ENCODE data around the gene DLG5. TPM values are rescaled to one million over a fixed set of nuclear protein-coding genes. Genes with fewer than 3 reads are reported as not detected.

DLG5 gene
- total RNA-seq, 1 experiment from 2014 or later: 81.7 TPM

DNA sequence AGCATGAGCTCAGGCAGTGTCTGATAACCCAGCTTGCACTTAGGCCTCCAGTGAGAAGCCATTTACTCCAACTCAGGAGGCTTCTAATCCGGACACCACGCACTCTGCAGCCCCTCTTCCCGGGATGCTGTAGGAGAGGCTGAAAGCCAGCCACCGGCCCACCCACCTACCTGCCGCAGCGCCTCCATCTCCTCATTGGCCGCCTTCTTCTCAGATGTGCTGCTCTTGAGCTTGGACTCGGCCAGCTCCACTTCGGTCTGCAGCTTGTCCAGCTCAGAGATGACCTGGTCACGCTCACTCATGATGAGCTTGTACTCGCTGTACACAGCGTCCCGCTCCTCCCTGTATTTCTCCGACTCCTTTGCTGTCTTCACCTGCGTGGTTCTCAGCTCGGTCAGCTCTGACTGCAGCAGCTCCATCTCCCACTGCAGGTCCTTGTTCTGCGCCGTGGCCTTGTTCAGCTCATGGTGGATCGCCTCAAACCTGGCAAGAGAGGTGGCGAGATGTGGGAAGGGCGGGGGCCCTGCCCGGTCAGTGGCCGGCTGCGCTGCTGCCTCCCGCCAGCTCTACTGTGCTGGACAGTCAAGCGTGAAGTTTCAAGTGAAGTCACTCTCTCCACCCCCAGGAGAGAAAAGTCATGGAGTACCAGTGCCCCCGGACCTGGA is 84.7 kb downstream of the DLG5 start:
- no peaks in the 10 kb centered on the region for H3K27me3 ChIP-seq (ENCODE audit: insufficient read depth, low read depth)
- peaks cover 11% of the 10 kb centered on the region; the same call in 1 of the 2 replicates for H3K79me2 ChIP-seq (ENCODE audit: low read depth)
- no peak overlapping the region for H3K27ac ChIP-seq
- intact Hi-C loops (cut with micrococcal nuclease; ENCODE audit: unreplicated experiment): no loop called here
- H3K4me2 ChIP-seq: no peak overlapping the region
- ChIA-PET POLR2A (ENCODE audit: unreplicated experiment) (no interaction called here), CTCF (no interaction called here)
- no TSS peak for BruUV-seq (replicated peaks)
- no peaks in the 10 kb centered on the region for H3K9me3 ChIP-seq (ENCODE audit: insufficient read depth, low read depth)
- TF ChIP-seq EZH2 (IDR thresholded peaks at IDR 0.05; ENCODE audit: low read depth): no peak
- TF ChIP-seq, protein P1, sequence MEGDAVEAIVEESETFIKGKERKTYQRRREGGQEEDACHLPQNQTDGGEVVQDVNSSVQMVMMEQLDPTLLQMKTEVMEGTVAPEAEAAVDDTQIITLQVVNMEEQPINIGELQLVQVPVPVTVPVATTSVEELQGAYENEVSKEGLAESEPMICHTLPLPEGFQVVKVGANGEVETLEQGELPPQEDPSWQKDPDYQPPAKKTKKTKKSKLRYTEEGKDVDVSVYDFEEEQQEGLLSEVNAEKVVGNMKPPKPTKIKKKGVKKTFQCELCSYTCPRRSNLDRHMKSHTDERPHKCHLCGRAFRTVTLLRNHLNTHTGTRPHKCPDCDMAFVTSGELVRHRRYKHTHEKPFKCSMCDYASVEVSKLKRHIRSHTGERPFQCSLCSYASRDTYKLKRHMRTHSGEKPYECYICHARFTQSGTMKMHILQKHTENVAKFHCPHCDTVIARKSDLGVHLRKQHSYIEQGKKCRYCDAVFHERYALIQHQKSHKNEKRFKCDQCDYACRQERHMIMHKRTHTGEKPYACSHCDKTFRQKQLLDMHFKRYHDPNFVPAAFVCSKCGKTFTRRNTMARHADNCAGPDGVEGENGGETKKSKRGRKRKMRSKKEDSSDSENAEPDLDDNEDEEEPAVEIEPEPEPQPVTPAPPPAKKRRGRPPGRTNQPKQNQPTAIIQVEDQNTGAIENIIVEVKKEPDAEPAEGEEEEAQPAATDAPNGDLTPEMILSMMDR (conservative IDR thresholded peaks at IDR 0.05): no peak
- peaks cover 22% of the 10 kb centered on the region for H3F3A ChIP-seq (ENCODE audit: insufficient read depth, low read depth)
- H3K9me2 ChIP-seq (ENCODE audit: insufficient read depth): no peaks in the 10 kb centered on the region
- no peak overlapping the region for H3K4me3 ChIP-seq
- peaks cover 8% of the 10 kb centered on the region; the same call in 1 of the 2 replicates for H3K36me3 ChIP-seq (ENCODE audit: low read depth)
- DNase-seq: no peak
- no peaks in the 10 kb centered on the region for H4K20me1 ChIP-seq (ENCODE audit: insufficient read depth)
- no peak overlapping the region for H2AFZ ChIP-seq
- peaks cover 24% of the 10 kb centered on the region for H3K4me1 ChIP-seq (replicated peaks; ENCODE audit: insufficient read depth)

DNA sequence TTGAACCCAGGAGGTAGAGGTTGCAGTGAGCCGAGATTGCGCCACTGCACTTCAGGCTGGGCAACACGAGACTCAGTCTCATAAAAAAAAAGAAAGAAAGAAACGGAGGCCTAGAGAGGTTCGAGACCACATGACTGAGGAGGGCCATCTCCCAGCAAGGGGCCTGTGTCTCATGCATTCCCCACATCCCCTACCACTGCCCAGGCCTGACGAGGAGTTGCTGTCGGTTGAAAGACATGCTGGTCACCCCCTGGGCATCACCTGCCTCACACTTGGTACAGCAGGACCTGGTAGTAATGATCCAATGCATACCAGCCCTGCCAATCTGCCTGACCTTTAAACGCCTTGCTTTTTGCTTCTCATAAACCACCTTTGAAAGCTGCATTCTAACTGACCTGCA is 85.9 kb downstream of the DLG5 start:
- no peaks in the 10 kb centered on the region for H4K20me1 ChIP-seq (ENCODE audit: insufficient read depth)
- no TSS peak for BruUV-seq (replicated peaks)
- H3K9me3 ChIP-seq (ENCODE audit: insufficient read depth, low read depth): no peaks in the 10 kb centered on the region
- H3K36me3 ChIP-seq (ENCODE audit: low read depth): peaks cover 8% of the 10 kb centered on the region; the same call in 1 of the 2 replicates
- no peak overlapping the region for H2AFZ ChIP-seq
- DNase-seq: no peak
- no peaks in the 10 kb centered on the region for H3K27me3 ChIP-seq (ENCODE audit: insufficient read depth, low read depth)
- H3F3A ChIP-seq (ENCODE audit: insufficient read depth, low read depth): peaks cover 14% of the 10 kb centered on the region
- peaks cover 12% of the 10 kb centered on the region for H3K4me1 ChIP-seq (replicated peaks; ENCODE audit: insufficient read depth)
- H3K4me2 ChIP-seq: no peak overlapping the region
- H3K4me3 ChIP-seq: no peak overlapping the region
- peaks cover 5% of the 10 kb centered on the region; the same call in 1 of the 2 replicates for H3K79me2 ChIP-seq (ENCODE audit: low read depth)
- H3K27ac ChIP-seq: no peak overlapping the region
- CTCF ChIA-PET: no interaction called here
- intact Hi-C loops (cut with micrococcal nuclease; ENCODE audit: unreplicated experiment): no loop called here
- no peak for TF ChIP-seq EZH2 (IDR thresholded peaks at IDR 0.05; ENCODE audit: low read depth)
- TF ChIP-seq, protein P1 (conservative IDR thresholded peaks at IDR 0.05): no peak
- no peaks in the 10 kb centered on the region for H3K9me2 ChIP-seq (ENCODE audit: insufficient read depth)
- POLR2A ChIA-PET (ENCODE audit: unreplicated experiment): no interaction called here

DNA sequence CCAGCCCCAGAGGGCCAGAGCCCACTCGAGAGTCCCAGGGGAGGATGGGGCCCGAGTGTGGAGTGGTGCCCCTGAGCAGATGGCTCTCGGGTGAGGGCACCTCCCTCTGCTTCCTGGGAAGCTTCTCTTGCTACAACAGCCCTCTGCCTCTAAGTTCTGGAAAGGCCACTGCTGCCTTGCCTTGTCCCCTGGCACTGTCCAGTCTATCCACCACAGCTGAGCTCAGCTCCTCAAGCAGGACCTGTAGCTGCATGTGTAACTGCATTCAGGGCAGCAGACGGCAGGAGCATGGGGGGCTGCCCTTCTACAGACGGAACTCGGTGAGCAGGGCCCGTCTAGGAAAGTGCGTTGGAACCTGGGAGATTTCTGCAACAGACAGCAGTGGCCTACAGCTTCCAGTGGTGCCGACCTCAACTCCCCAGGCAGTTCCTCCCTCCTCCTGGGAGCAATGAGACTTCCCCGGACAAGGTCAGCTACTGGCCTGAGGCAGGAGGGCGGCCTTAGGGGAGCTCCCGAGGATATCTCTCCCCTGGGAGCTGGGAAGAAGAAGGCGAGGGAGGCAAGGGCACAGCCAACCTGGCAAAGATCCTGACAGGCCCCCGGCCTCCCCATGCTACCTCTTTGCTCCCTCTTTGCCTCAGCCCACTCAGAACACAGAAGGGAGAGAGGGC is 88.5 kb downstream of the DLG5 start:
- CTCF ChIA-PET: no interaction called here
- no peak for DNase-seq
- Histone ChIP-seq H3K27ac (no peak overlapping the region), H3F3A (ENCODE audit: insufficient read depth, low read depth) (0 out of 2 replicates have a peak, but pooled peaks cover 4% of the 10 kb centered on the region), H2AFZ (no peak overlapping the region), H3K27me3 (ENCODE audit: insufficient read depth, low read depth) (no peaks in the 10 kb centered on the region), H3K36me3 (ENCODE audit: low read depth) (peaks cover 8% of the 10 kb centered on the region), H3K4me3 (no peak overlapping the region), H4K20me1 (ENCODE audit: insufficient read depth) (no peaks in the 10 kb centered on the region), H3K79me2 (ENCODE audit: low read depth) (no peaks in the 10 kb centered on the region), H3K4me2 (no peak overlapping the region), H3K9me2 (ENCODE audit: insufficient read depth) (no peaks in the 10 kb centered on the region), H3K4me1 (replicated peaks; ENCODE audit: insufficient read depth) (no peaks in the 10 kb centered on the region), H3K9me3 (ENCODE audit: insufficient read depth, low read depth) (no peaks in the 10 kb centered on the region)
- POLR2A ChIA-PET (ENCODE audit: unreplicated experiment): no interaction called here
- BruUV-seq (replicated peaks): no TSS peak
- TF ChIP-seq, protein P1 (conservative IDR thresholded peaks at IDR 0.05): no peak
- no peak for TF ChIP-seq EZH2 (IDR thresholded peaks at IDR 0.05; ENCODE audit: low read depth)
- intact Hi-C loops (cut with micrococcal nuclease; ENCODE audit: unreplicated experiment): no loop called here

All from PC-9 (cell line).